GM18507 (cell line): ENCODE measurements around the gene RAD23B.
"Not testable (repeated sequence)": the region's sequence is repeated elsewhere in the genome, so short reads cannot be mapped to it uniquely, and the experiment has no call there.

Experiments
- DNase-seq: peaks from one replicate; pipeline ENCODE4 v3.0.0; 2011; ENCODE audit warnings: low read depth; ENCODE audit not compliant: insufficient read length; ENCODE audit errors: extremely low spot score
- FAIRE-seq: peaks from 2 replicates; lab custom pipeline; 2011; peaks lifted over from hg19 to GRCh38; lab: Jason Lieb, UNC

The RAD23B gene

GRCh38 chr9:107282759-107283622, at the start of gene RAD23B:
Gene RAD23B, plus strand, starts transcription at chr9:107283279. Its CDS starts 351 bp downstream, at chr9:107283630.
- peak; percentile 97 for FAIRE-seq

GRCh38 chr9:107235765-107236442, 47.2 kb upstream of the RAD23B start:
- FAIRE-seq (no peak), DNase-seq (no peak)

More at GRCh38 chr9:107282759-107283622, at the start of gene RAD23B:
- peak; percentile 94 for DNase-seq

GRCh38 chr9:107237873-107238272, 45.2 kb upstream of the RAD23B start:
- FAIRE-seq (no peak), DNase-seq (no peak)

GRCh38 chr9:107239474-107239873, 43.6 kb upstream of the RAD23B start:
- no peak for DNase-seq

GRCh38 chr9:107240260-107240659, 42.8 kb upstream of the RAD23B start:
- DNase-seq: no peak
- FAIRE-seq: no peak

More at GRCh38 chr9:107239474-107239873, 43.6 kb upstream of the RAD23B start:
- peak; percentile 5 for FAIRE-seq

GRCh38 chr9:107242073-107243030, 40.7 kb upstream of the RAD23B start:
- DNase-seq (no peak), FAIRE-seq (no peak)

GRCh38 chr9:107243742-107244141, 39.3 kb upstream of the RAD23B start:
- DNase-seq: no peak
- no peak for FAIRE-seq

GRCh38 chr9:107246259-107247254, 36.5 kb upstream of the RAD23B start:
- FAIRE-seq (no peak), DNase-seq (no peak)

GRCh38 chr9:107248714-107249113, 34.4 kb upstream of the RAD23B start:
- FAIRE-seq: no peak
- no peak for DNase-seq

- no peak for DNase-seq
- no peak for FAIRE-seq
These were observed 33.9 kb upstream of the RAD23B start for GRCh38 chr9:107249131-107249533.

GRCh38 chr9:107249665-107250285, 33.3 kb upstream of the RAD23B start:
- FAIRE-seq: no peak

GRCh38 chr9:107251756-107252322, 31.2 kb upstream of the RAD23B start:
- FAIRE-seq (no peak), DNase-seq (no peak)

More at GRCh38 chr9:107249665-107250285, 33.3 kb upstream of the RAD23B start:
- no peak for DNase-seq

GRCh38 chr9:107258919-107259318, 24.2 kb upstream of the RAD23B start:
- DNase-seq (no peak), FAIRE-seq (no peak)

GRCh38 chr9:107259751-107260313, 23.2 kb upstream of the RAD23B start:
- not testable (repeated sequence) for DNase-seq, FAIRE-seq

- FAIRE-seq: peak; percentile 95
- DNase-seq: peak; percentile 54
These were observed 22.5 kb upstream of the RAD23B start for GRCh38 chr9:107260437-107261081.

- DNase-seq (no peak), FAIRE-seq (peak; percentile 55)
These were observed 22.0 kb upstream of the RAD23B start for GRCh38 chr9:107261106-107261505.

- DNase-seq (no peak), FAIRE-seq (no peak)
These were observed 19.8 kb upstream of the RAD23B start for GRCh38 chr9:107263289-107263688.
